ENCODE data around the gene RPN2. TPM values are rescaled to one million over a fixed set of nuclear protein-coding genes. Genes with fewer than 3 reads are reported as not detected.

RPN2 gene
- total and polyA plus RNA-seq, 2 of the 13 experiments (the other 11 are each of a cell fraction or from before 2014, with no cell fraction given): 587 to 1,818 TPM

DNA sequence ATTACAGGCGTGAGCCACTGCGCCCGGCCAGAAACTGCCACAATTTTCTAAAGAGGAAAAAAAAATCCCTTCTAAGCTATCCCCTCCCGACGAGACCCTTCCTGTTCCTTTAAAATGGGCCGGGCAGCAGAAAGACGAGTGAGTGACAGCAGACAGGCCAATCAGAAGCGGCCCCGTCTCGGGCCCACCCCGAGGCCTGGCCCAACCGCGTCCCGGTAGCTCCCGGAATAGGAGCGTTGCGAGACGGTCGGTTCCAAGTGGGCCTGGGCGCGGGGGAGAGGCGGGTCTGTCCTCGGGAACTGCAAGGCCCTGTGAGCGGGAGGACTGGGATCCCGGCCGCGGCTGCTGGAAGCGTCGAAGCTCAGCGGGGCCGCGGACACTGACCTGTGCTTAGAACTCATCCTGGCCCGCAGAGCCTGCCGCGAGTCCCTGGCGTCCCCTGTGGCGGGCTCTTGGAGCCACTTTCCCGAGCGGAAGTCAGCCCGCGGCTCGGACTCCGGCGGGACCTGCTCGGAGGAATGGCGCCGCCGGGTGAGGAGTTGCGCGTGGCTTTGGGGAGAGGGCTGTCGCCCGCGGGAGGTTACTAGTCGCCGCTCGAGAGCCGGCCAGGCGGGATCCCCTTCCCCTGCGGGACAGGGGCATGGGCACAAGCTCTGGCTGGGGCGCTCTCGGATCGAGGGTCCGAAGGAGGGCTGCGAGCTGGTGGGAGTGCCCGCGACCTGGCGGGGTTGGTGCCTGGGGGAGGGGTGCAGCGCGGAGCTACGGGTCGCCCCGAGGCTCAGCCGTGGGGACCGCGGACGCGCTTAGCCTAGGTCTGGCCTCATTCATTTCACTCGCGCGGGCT, at the start of gene RPN2, which contains the start of gene MROH8 (continued):
- TF ChIP-seq, protein P1, sequence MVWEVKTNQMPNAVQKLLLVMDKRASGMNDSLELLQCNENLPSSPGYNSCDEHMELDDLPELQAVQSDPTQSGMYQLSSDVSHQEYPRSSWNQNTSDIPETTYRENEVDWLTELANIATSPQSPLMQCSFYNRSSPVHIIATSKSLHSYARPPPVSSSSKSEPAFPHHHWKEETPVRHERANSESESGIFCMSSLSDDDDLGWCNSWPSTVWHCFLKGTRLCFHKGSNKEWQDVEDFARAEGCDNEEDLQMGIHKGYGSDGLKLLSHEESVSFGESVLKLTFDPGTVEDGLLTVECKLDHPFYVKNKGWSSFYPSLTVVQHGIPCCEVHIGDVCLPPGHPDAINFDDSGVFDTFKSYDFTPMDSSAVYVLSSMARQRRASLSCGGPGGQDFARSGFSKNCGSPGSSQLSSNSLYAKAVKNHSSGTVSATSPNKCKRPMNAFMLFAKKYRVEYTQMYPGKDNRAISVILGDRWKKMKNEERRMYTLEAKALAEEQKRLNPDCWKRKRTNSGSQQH (CRISPR knock-in tag; IDR thresholded peaks at IDR 0.05; ENCODE audit: low read depth): peak; percentile 92; the same call in 1 of the 2 replicates
- TF ChIP-seq, protein P2, sequence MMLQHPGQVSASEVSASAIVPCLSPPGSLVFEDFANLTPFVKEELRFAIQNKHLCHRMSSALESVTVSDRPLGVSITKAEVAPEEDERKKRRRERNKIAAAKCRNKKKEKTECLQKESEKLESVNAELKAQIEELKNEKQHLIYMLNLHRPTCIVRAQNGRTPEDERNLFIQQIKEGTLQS (CRISPR knock-in tag; IDR thresholded peaks at IDR 0.05): peak; percentile 47; the same call in 1 of the 2 replicates
- TF ChIP-seq TMF1 (CRISPR knock-in tag; IDR thresholded peaks at IDR 0.05; ENCODE audit: low read depth) (peak; percentile 61; the same call in 1 of the 2 replicates), IKZF4 (CRISPR knock-in tag; IDR thresholded peaks at IDR 0.05; ENCODE audit: borderline replicate concordance, low read depth, not compliant biosample characterization) (peak; percentile 62), PLRG1 (conservative IDR thresholded peaks at IDR 0.05) (no peak), ZFP36L1 (CRISPR knock-in tag; IDR thresholded peaks at IDR 0.05) (0 out of 2 replicates have a peak, but pooled peaks have one; percentile 20), GPN1 (CRISPR knock-in tag; IDR thresholded peaks at IDR 0.05; ENCODE audit: borderline replicate concordance) (no peak), ZNF615 (CRISPR knock-in tag; IDR thresholded peaks at IDR 0.05; ENCODE audit: borderline replicate concordance) (peak; percentile 97), HCFC1 (IDR thresholded peaks at IDR 0.05; ENCODE audit: low read depth, low read length) (peak; percentile 35), JUND (CRISPR knock-in tag; IDR thresholded peaks at IDR 0.05) (0 out of 2 replicates have a peak, but pooled peaks have one; percentile 7), HMG20A (CRISPR knock-in tag; IDR thresholded peaks at IDR 0.05; ENCODE audit: borderline replicate concordance) (0 out of 2 replicates have a peak, but pooled peaks have one; percentile 4), CHCHD3 (CRISPR knock-in tag; IDR thresholded peaks at IDR 0.05) (peak; percentile 82; the same call in 1 of the 2 replicates), REXO4 (CRISPR knock-in tag; IDR thresholded peaks at IDR 0.05; ENCODE audit: borderline replicate concordance) (no peak), ZBTB20 (CRISPR knock-in tag; IDR thresholded peaks at IDR 0.05; ENCODE audit: borderline replicate concordance, low read depth) (peak; percentile 91)
- TF ChIP-seq, protein P3, sequence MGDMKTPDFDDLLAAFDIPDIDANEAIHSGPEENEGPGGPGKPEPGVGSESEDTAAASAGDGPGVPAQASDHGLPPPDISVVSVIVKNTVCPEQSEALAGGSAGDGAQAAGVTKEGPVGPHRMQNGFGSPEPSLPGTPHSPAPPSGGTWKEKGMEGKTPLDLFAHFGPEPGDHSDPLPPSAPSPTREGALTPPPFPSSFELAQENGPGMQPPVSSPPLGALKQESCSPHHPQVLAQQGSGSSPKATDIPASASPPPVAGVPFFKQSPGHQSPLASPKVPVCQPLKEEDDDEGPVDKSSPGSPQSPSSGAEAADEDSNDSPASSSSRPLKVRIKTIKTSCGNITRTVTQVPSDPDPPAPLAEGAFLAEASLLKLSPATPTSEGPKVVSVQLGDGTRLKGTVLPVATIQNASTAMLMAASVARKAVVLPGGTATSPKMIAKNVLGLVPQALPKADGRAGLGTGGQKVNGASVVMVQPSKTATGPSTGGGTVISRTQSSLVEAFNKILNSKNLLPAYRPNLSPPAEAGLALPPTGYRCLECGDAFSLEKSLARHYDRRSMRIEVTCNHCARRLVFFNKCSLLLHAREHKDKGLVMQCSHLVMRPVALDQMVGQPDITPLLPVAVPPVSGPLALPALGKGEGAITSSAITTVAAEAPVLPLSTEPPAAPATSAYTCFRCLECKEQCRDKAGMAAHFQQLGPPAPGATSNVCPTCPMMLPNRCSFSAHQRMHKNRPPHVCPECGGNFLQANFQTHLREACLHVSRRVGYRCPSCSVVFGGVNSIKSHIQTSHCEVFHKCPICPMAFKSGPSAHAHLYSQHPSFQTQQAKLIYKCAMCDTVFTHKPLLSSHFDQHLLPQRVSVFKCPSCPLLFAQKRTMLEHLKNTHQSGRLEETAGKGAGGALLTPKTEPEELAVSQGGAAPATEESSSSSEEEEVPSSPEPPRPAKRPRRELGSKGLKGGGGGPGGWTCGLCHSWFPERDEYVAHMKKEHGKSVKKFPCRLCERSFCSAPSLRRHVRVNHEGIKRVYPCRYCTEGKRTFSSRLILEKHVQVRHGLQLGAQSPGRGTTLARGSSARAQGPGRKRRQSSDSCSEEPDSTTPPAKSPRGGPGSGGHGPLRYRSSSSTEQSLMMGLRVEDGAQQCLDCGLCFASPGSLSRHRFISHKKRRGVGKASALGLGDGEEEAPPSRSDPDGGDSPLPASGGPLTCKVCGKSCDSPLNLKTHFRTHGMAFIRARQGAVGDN (CRISPR knock-in tag; IDR thresholded peaks at IDR 0.05): peak; percentile 93
- TF ChIP-seq, protein P4, sequence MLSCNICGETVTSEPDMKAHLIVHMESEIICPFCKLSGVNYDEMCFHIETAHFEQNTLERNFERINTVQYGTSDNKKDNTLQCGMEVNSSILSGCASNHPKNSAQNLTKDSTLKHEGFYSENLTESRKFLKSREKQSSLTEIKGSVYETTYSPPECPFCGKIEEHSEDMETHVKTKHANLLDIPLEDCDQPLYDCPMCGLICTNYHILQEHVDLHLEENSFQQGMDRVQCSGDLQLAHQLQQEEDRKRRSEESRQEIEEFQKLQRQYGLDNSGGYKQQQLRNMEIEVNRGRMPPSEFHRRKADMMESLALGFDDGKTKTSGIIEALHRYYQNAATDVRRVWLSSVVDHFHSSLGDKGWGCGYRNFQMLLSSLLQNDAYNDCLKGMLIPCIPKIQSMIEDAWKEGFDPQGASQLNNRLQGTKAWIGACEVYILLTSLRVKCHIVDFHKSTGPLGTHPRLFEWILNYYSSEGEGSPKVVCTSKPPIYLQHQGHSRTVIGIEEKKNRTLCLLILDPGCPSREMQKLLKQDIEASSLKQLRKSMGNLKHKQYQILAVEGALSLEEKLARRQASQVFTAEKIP (CRISPR knock-in tag; IDR thresholded peaks at IDR 0.05; ENCODE audit: borderline replicate concordance): no peak
- TF ChIP-seq, protein P5, sequence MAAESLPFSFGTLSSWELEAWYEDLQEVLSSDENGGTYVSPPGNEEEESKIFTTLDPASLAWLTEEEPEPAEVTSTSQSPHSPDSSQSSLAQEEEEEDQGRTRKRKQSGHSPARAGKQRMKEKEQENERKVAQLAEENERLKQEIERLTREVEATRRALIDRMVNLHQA (CRISPR knock-in tag; IDR thresholded peaks at IDR 0.05): no peak
- TF ChIP-seq, protein P6, sequence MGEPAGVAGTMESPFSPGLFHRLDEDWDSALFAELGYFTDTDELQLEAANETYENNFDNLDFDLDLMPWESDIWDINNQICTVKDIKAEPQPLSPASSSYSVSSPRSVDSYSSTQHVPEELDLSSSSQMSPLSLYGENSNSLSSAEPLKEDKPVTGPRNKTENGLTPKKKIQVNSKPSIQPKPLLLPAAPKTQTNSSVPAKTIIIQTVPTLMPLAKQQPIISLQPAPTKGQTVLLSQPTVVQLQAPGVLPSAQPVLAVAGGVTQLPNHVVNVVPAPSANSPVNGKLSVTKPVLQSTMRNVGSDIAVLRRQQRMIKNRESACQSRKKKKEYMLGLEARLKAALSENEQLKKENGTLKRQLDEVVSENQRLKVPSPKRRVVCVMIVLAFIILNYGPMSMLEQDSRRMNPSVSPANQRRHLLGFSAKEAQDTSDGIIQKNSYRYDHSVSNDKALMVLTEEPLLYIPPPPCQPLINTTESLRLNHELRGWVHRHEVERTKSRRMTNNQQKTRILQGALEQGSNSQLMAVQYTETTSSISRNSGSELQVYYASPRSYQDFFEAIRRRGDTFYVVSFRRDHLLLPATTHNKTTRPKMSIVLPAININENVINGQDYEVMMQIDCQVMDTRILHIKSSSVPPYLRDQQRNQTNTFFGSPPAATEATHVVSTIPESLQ (CRISPR knock-in tag; conservative IDR thresholded peaks at IDR 0.05): peak; percentile 88; the same call in 1 of the 2 replicates

Measured in HepG2 (cell line).